Stomach smooth muscle (tissue), 2 donors: ENCODE measurements around the gene INVS.
"Not testable (repeated sequence)": the region's sequence is repeated elsewhere in the genome, so short reads cannot be mapped to it uniquely, and the experiment has no call there.

ENCODE experiments used
- H3K27ac ChIP-seq: one replicate; pipeline ENCODE4 v1.7.0; 2013; ENCODE audit warnings: mild to moderate bottlenecking, low read length, inconsistent platforms
- H3K27me3 ChIP-seq, 2 donors: one replicate each; pipeline ENCODE4 v1.7.0; 2013; ENCODE audit warnings: low read length in 2 of 2; ENCODE audit not compliant: insufficient read depth in 2 of 2, control insufficient read depth in 1 of 2
- H3K36me3 ChIP-seq, 2 donors: one replicate each; pipeline ENCODE4 v1.7.0; 2013; ENCODE audit warnings: low read length in 2 of 2; ENCODE audit not compliant: control insufficient read depth in 2 of 2, insufficient read depth in 2 of 2
- H3K4me1 ChIP-seq: one replicate; pipeline ENCODE4 v1.7.0; 2013; ENCODE audit warnings: low read length; ENCODE audit not compliant: control insufficient read depth, insufficient read depth
- H3K4me3 ChIP-seq, 2 donors: one replicate each; pipeline ENCODE4 v1.7.0; 2013; ENCODE audit warnings: low read length in 2 of 2
- H3K9ac ChIP-seq, 2 donors: one replicate each; pipeline ENCODE4 v1.7.0; 2013; ENCODE audit warnings: low read length in 2 of 2, mild to moderate bottlenecking in 1 of 2
- H3K9me3 ChIP-seq, 2 donors: one replicate each; pipeline ENCODE4 v1.7.0; 2013; ENCODE audit warnings: low read length in 2 of 2; ENCODE audit not compliant: control insufficient read depth in 2 of 2
- donor health status: healthy.
- donor health status: Pancreatic carcinoma.

The INVS gene

DNA sequence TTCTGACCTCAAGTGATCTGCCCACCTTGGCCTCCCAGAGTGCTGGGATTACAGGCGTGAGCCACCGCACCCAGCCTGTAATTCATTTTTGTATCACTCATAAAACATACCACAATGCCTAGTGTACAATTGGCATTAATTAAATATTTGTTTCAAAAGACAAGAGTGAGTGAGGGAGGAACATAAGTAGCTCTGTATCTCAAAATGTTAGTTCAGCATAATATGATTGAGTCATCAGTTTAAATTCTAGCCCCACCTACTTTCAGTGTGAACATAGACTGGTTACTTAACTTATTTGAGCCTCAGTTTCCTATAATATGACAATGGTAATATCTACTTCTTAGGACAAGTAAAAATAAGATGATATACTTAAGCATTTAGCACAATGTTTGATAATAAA is 26.9 kb downstream of the INVS start:
- no peaks in the 10 kb centered on the region for H3K9me3 ChIP-seq
- no peak overlapping the region for H3K4me3 ChIP-seq
- H3K9ac ChIP-seq: no peak overlapping the region
- no peaks in the 10 kb centered on the region for H3K4me1 ChIP-seq
- no peaks in the 10 kb centered on the region for H3K27me3 ChIP-seq
- H3K36me3 ChIP-seq: peaks cover 0 to 3% of the 10 kb centered on the region in 2 donors
- no peak overlapping the region for H3K27ac ChIP-seq

DNA sequence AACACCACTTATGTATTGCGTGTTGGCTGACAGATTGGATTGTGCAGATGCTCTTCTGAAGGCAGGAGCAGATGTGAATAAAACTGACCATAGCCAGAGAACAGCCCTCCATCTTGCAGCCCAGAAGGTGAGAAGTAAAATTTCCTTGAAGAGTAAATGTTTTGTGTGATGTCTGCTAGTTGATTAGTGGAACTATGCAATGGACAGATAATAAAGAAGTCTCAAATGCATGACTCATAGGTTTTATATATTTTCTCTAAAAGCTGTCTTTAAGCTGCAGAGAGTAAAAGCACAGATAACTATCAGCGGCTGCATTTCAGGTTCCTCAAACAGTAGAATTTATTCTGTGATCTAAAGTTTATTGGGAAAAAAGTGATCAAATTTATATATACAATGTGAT is 27.4 kb downstream of the INVS start:
- H3K27ac ChIP-seq: no peak overlapping the region
- no peaks in the 10 kb centered on the region for H3K9me3 ChIP-seq
- no peak overlapping the region for H3K9ac ChIP-seq
- no peak overlapping the region for H3K4me3 ChIP-seq
- H3K4me1 ChIP-seq: no peaks in the 10 kb centered on the region
- H3K36me3 ChIP-seq: peaks cover 0 to 3% of the 10 kb centered on the region in 2 donors
- H3K27me3 ChIP-seq: no peaks in the 10 kb centered on the region

DNA sequence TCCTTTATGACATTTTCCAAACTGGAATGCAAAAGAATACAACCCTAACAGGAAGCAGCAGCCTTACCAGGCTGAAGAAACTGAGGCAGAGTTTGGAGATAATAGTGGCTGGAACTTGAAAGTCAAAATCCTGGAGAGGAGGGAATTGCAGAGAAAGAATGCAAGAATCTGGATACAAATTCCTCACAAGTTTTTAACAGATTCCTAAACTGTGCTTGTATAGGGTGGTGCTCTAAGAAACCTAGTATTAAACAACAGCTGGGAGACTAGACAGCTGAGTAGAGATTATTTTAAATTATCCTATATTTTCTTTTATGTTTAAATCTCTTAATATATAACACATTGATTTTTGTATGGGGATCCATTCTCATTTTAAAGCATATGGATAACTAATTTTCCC is 30.7 kb downstream of the INVS start:
- no peak overlapping the region for H3K4me3 ChIP-seq

DNA sequence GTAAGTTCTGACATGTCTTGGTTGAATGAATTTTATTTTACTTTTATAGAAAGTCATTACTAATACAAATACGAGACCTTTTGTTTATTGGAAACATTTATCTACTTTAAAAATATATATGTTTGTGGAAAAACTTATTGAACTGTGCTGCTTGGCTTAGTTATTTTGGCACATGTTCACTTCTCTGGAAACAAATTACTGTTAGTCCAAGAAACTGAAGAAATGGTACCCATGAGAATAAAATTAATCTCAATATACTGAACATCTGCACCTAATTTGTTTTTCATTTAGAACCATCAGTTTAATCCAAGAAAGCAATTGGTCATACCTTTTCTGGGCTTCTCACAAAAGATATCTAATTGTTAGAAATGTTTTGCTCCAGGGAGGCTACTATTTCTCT is 32.2 kb downstream of the INVS start:
- H3K36me3 ChIP-seq: peaks cover 0 to 3% of the 10 kb centered on the region in 2 donors
- no peak overlapping the region for H3K9ac ChIP-seq
- no peaks in the 10 kb centered on the region for H3K4me1 ChIP-seq
- H3K4me3 ChIP-seq: no peak overlapping the region
- no peaks in the 10 kb centered on the region for H3K9me3 ChIP-seq
- no peaks in the 10 kb centered on the region for H3K27me3 ChIP-seq
- no peak overlapping the region for H3K27ac ChIP-seq

More for the DNA sequence above, 30.7 kb downstream of the INVS start:
- Histone ChIP-seq H3K4me1 (no peaks in the 10 kb centered on the region), H3K9ac (no peak overlapping the region), H3K36me3 (peaks cover 0 to 3% of the 10 kb centered on the region in 2 donors), H3K9me3 (no peaks in the 10 kb centered on the region), H3K27ac (no peak overlapping the region), H3K27me3 (no peaks in the 10 kb centered on the region)

DNA sequence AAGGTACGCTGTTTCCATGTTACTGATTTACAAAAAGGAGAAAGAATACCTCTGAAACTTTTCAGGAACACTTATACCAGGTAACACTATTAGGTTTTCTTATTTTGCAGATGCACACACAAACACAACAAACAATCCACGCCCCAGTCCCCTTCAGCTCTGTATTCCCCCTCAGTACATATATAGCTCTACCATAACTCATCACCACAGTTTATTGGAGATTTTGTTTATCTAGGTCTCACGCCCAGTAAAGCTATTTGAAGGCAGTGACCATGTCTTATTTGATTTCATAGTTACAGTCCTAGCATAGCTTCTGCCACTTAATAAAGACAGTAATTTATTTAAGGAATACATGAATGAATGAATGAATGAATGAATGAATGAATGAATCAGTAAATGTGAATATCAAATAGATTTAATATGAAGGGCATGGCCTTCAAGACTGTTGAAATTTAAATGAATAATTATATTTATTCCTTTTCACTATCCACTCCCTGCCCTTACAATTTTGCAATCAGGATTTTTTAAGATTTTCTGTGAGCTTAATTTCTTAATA is 32.9 kb downstream of the INVS start:
- Histone ChIP-seq H3K4me3 (no peak overlapping the region), H3K27me3 (no peaks in the 10 kb centered on the region), H3K4me1 (no peaks in the 10 kb centered on the region), H3K36me3 (no peaks in the 10 kb centered on the region), H3K9ac (no peak overlapping the region), H3K9me3 (no peaks in the 10 kb centered on the region), H3K27ac (no peak overlapping the region)

DNA sequence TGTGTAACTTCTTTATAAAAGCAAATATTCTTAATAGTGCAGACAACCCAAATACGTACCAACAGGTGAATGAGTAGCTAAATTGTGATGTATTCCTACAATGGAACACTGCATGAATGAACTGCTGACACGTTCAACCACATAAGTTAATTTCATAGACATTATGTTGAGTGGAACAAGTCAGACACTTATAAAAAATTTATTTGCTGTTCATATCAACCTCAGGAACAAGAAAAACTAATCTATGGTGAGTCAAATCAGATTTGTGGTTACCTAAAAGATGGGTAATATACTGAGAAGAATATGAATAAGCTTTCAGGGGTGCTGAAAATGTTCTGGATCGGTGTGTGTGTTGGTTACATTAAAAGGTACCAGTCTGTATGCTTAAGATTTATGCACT is 35.7 kb downstream of the INVS start:
- Histone ChIP-seq H3K36me3 (no peaks in the 10 kb centered on the region), H3K27ac (no peak overlapping the region), H3K9ac (no peak overlapping the region), H3K9me3 (no peaks in the 10 kb centered on the region), H3K4me3 (no peak overlapping the region), H3K4me1 (no peaks in the 10 kb centered on the region), H3K27me3 (no peaks in the 10 kb centered on the region)

DNA sequence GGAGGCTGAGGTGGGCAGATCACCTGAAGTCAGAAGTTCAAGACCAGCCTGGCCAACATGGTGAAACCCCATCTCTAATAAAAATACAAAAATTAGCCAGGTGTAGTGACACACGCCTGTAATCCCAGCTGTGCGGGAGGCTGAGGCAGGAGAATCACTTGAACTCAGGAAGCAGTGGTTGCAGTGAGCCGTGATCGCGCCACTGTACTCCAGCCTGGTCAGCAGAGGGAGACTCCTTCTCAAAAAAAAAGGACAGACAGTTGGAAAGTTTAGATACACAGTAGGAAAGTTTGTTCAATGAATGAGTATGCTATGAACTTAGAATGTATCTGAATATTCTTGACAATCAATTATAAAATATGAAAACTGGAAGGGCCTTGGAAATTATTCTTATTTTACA is 37.8 kb downstream of the INVS start:
- H3K9me3 ChIP-seq, H3K9ac ChIP-seq, H3K27me3 ChIP-seq, H3K4me3 ChIP-seq, H3K4me1 ChIP-seq, H3K36me3 ChIP-seq, H3K27ac ChIP-seq: not testable (repeated sequence)

DNA sequence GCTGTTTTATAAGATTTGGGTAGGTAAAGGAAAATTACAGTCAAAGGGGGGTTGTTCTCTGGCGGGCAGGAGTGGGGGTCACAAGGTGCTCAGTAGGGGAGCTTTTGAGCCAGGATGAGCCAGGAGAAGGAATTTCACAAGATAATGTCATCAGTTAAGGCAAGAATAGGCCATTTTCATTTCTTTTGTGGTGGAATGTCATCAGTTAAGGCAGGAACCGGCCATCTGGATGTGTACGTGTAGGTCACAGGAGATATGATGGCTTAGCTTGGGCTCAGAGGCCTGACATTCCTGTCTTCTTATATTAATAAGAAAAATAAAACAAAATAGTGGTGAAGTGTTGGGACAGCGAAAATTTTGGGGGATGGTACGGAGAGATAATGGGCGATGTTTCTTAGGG is 41.3 kb downstream of the INVS start:
- not testable (repeated sequence) for H3K4me3 ChIP-seq, H3K27ac ChIP-seq, H3K27me3 ChIP-seq, H3K36me3 ChIP-seq, H3K9me3 ChIP-seq, H3K4me1 ChIP-seq, H3K9ac ChIP-seq

DNA sequence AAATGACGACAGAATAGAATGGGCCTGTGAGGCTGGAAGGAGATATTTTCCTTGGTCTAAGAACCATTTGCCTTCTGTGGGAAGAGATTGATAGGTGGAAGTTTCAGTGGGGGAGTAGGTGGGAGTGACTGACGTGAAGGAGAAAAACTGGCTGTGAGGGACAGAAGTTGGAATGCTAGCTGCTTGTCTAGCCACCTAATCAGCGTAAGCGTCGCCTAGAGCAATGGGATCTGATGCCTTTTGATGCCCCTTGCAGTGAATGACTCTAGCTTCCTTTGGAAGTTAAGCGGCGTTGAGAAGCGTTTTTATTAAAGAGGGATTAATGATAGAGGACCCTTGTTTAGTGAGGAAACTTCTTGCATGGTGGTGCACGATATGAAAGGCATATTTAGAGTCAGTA is 42.8 kb downstream of the INVS start:
- not testable (repeated sequence) for H3K4me1 ChIP-seq, H3K4me3 ChIP-seq, H3K9me3 ChIP-seq, H3K36me3 ChIP-seq, H3K9ac ChIP-seq, H3K27me3 ChIP-seq, H3K27ac ChIP-seq

DNA sequence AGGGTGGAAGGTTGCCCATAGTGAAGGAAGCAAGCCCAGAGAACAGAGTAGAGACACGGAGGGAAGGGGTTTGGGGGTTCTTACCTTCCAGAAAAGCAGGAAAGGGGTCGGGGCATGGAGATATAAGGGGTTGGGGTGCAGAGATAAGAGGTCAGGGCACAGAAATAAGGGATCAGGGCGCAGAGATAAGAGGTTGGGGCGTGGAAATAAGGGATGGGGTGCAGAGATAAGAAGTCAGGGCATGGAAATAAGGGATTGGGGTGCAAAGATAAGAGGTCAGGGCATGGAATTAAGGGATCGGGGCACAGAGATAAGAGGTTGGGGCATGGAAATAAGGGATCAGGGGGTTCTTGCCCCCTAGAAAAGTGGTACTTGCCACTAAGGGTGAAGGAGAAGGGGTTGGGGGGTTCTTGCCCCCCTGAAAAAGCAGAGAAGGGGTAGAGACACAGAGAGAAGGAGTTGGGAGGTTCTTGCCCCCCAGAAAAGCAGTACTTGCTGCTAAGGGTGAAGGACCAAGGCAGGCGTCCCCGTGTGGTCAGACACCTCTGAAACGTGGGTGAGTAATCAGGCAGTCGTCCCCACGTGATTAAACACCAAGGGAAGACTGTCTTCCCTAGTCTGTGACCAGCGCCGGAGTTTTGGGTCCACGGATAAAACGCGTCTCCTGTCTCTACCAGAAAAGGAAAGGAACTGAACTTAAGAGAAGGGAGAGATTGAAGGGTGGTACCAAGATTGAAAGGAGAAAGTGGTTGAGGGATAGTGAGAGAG is 46.3 kb downstream of the INVS start:
- H3K9me3 ChIP-seq, H3K36me3 ChIP-seq, H3K27me3 ChIP-seq, H3K9ac ChIP-seq, H3K27ac ChIP-seq, H3K4me3 ChIP-seq, H3K4me1 ChIP-seq: not testable (repeated sequence)

DNA sequence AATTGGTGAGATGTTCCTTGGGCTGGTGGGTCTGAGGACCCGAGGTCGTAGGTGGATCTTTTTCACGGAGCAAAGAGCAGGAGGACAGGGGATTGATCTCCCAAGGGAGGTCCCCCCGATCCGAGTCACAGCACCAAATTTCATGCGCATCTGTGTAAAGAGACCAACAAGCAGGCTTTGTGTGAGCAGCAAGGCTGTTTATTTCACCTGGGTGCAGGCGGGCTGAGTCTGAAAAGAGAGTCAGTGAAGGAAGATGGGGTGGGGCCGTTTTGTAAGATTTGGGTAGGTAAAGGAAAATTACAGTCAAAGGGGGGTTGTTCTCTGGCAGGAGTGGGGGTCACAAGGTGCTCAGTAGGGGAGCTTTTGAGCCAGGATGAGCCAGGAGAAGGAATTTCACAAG is 46.9 kb downstream of the INVS start:
- H3K27ac ChIP-seq, H3K36me3 ChIP-seq, H3K4me1 ChIP-seq, H3K4me3 ChIP-seq, H3K27me3 ChIP-seq, H3K9me3 ChIP-seq, H3K9ac ChIP-seq: not testable (repeated sequence)
